SJSA1 (cell line): ENCODE data around the gene OR13C3. TPM values are rescaled to one million over a fixed set of nuclear protein-coding genes. Genes with fewer than 3 reads are reported as not detected.

ENCODE experiments used
- DNase-seq, 2 experiments: peaks; one replicate each; pipeline ENCODE4 v3.0.0-alpha.2; 2015 to 2020; ENCODE audit warnings: low spot score in 2 of 2, low read depth in 1 of 2
- H3K27ac ChIP-seq: fragments of 250-450 bp; sonication (Bioruptor Pico); 2 replicates; pipeline ENCODE4 v1.5.1; 2020; ENCODE audit warnings: mild to moderate bottlenecking, moderate library complexity
- H3K27me3 ChIP-seq: fragments of 250-450 bp; sonication (Bioruptor Pico); replicated peaks from 2 replicates; pipeline ENCODE4 v1.5.1; 2020; ENCODE audit warnings: mild to moderate bottlenecking, moderate library complexity
- H3K36me3 ChIP-seq: fragments of 250-450 bp; sonication (Bioruptor Pico); 2 replicates; pipeline ENCODE4 v1.5.1; 2020; ENCODE audit warnings: mild to moderate bottlenecking
- H3K4me1 ChIP-seq: fragments of 250-450 bp; sonication (Bioruptor Pico); replicated peaks from 2 replicates; pipeline ENCODE4 v1.6.1; 2021; ENCODE audit warnings: mild to moderate bottlenecking
- H3K4me3 ChIP-seq: fragments of 250-450 bp; sonication (Bioruptor Pico); 2 replicates; pipeline ENCODE4 v1.5.1; 2020; ENCODE audit warnings: mild to moderate bottlenecking
- H3K9me3 ChIP-seq: fragments of 250-450 bp; sonication (Bioruptor Pico); replicated peaks from 2 replicates; pipeline ENCODE4 v1.5.1; 2020; ENCODE audit warnings: mild to moderate bottlenecking
- total RNA-seq: library from RNA; depleted of rRNA; stranded (reverse); fragments of >200 nt; shearing (Covaris generic); gene quantifications from 2 replicates; pipeline ENCODE4 v1.2.3, GENCODE V29; 2014; rRNA removed

The OR13C3 gene
- total RNA-seq, 1 experiment from 2014 or later, result not detected

DNA sequence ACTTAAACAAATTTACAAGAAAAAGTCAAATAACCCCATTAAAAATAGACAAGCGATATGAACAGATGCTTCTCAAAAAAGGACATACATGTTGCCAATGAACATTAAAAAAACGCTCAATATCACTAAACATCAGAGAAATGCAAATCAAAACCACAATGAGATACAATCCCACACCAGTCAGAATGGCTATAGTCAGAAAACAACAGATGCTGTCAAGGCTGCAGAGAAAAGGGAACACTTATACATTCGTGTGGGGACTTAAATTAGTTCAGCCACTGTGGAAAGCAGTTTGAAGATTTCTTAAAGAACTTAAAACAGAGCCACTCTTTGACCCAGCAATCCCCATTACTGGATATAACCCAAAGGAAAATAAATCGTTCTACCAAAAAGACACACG, 21.8 kb downstream of the OR13C3 start:
- H3K4me3 ChIP-seq, result no peak overlapping the region
- no peaks in the 10 kb centered on the region for H3K4me1 ChIP-seq
- H3K9me3 ChIP-seq, result no peaks in the 10 kb centered on the region
- H3K36me3 ChIP-seq, result no peaks in the 10 kb centered on the region
- no peaks in the 10 kb centered on the region for H3K27me3 ChIP-seq
- H3K27ac ChIP-seq, result no peak overlapping the region
- no peak for DNase-seq

DNA sequence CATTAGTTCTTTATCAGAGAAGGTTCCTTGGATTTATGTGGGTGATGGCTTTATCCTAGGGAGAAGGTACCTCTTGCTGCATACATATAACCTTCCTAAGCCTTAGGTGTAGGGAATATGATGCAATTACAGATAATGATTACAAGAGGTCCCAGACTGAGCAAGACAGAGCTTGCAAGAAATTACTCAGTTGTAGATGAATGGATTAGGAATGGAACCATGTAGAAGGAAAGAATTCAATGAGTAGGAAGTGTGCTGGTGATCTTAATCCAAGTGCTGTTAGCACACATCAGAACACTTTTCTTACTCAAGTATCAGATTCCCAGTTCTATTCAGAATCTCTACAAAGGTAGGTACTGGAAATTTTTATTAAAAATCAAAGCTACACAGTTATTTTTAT, 30.1 kb downstream of the OR13C3 start:
- Histone ChIP-seq H3K27ac (no peak overlapping the region), H3K9me3 (no peaks in the 10 kb centered on the region), H3K4me3 (no peak overlapping the region), H3K27me3 (no peaks in the 10 kb centered on the region; the same call in 1 of the 2 replicates), H3K4me1 (no peaks in the 10 kb centered on the region), H3K36me3 (no peaks in the 10 kb centered on the region)
- DNase-seq, result no peak

DNA sequence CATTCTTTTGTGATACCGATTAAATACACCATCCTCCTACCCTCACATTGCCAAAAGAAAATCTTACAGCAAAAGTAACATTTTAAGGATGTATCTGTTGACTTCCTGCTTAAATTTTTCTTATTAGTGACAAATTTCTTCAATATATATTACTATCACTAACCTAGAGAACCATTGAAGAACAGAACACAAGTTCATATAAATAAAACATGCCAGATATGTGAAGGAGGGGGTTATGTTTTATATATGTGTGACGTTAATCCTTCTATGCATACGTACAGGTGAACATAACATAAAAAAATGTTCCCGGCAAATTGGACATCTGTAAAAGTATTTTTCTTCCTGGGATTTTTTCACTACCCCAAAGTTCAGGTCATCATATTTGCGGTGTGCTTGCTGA, 32.7 kb downstream of the OR13C3 start, which contains the start of gene OR13F1:
TSS of gene OR13F1 (plus strand) at position 301 of the 400 bp plus-strand sequence. CDS start at position 301, 0 bp downstream.
- H3K36me3 ChIP-seq, result no peaks in the 10 kb centered on the region
- no peak within 1 kb of the TSS for H3K27ac ChIP-seq
- H3K4me1 ChIP-seq, result no peaks in the 10 kb centered on the region
- no peaks in the 10 kb centered on the region for H3K9me3 ChIP-seq
- no peaks in the 10 kb centered on the region; the same call in 1 of the 2 replicates for H3K27me3 ChIP-seq
- no peak for DNase-seq
- H3K4me3 ChIP-seq, result no peak within 1 kb of the TSS

DNA sequence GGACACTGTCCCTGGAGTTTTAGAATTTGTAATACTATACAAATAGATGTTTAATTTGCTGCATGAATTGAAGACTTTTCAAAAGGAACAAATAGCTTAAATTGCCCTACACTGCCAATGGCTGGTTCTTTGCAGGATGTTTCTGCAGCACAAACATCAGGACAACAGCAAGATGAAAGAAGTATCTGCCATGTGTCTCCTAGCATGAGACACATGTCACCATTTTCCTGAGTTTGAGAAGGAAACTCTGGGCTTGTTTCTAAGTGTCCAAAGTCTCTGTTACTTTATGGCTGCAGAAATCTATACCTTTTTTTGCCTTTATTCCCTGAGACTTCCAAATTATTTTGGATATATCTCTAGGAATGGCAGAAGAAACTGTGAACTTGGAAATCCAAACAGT, 33.2 kb downstream of the OR13C3 start:
- Histone ChIP-seq H3K27ac (no peak overlapping the region), H3K9me3 (no peaks in the 10 kb centered on the region), H3K27me3 (no peaks in the 10 kb centered on the region; the same call in 1 of the 2 replicates), H3K4me3 (no peak overlapping the region), H3K4me1 (no peaks in the 10 kb centered on the region), H3K36me3 (no peaks in the 10 kb centered on the region)
- DNase-seq, result no peak

DNA sequence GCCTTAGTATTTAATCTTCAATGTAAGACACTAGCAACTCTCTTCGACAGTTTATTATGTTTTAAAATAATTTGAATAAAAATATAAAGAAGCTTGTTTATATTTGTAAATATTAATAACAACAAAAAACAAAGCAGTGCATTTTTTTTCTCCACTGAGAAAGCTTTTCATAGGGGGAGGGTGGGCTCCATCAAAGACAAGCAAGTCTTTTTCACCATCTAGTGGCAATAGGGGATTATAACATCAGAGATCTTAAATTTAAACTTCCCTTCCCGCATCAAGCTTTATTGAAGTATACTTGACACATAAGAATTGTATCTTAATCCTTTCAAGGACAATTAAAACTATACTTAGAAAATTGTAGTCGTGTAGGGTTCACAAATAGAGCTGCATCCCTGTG, 41.8 kb downstream of the OR13C3 start:
- Histone ChIP-seq H3K36me3 (no peaks in the 10 kb centered on the region), H3K4me3 (no peak overlapping the region), H3K27ac (no peak overlapping the region), H3K4me1 (no peaks in the 10 kb centered on the region), H3K9me3 (no peaks in the 10 kb centered on the region), H3K27me3 (no peaks in the 10 kb centered on the region)
- no peak for DNase-seq

Other genes with a start within 250 kb of the OR13C3 start
- gene OR13F1, start 32.6 kb downstream of the OR13C3 start, total RNA-seq, result not detected in 2 replicates
- not detected in 2 replicates for gene OR13C4, start 9.6 kb downstream of the OR13C3 start, total RNA-seq
- not detected in 2 replicates for gene OR13C8, start 32.3 kb upstream of the OR13C3 start, total RNA-seq
- gene OR13C5, start 62.6 kb upstream of the OR13C3 start, total RNA-seq, result not detected in 2 replicates
- gene OR13C2, start 68.8 kb upstream of the OR13C3 start, total RNA-seq, result not detected in 2 replicates
- not detected in 2 replicates for gene OR13C9, start 81.3 kb upstream of the OR13C3 start, total RNA-seq
- not detected in 2 replicates for gene OR13D1, start 157.7 kb upstream of the OR13C3 start, total RNA-seq
- gene NIPSNAP3A, start 210.8 kb upstream of the OR13C3 start, total RNA-seq, result 65.2 and 79.8 TPM in 2 replicates
- 0.42 and 0.97 TPM in 2 replicates for gene NIPSNAP3B, start 227.3 kb upstream of the OR13C3 start, total RNA-seq